ENCODE measurements around the gene GNG4. TPM values are rescaled to one million over a fixed set of nuclear protein-coding genes. Genes with fewer than 3 reads are reported as not detected.

Gene GNG4
- total and polyA plus RNA-seq, 2 of the 4 experiments (the other 2 are of a cell fraction): 0.18 to 0.29 TPM

DNA sequence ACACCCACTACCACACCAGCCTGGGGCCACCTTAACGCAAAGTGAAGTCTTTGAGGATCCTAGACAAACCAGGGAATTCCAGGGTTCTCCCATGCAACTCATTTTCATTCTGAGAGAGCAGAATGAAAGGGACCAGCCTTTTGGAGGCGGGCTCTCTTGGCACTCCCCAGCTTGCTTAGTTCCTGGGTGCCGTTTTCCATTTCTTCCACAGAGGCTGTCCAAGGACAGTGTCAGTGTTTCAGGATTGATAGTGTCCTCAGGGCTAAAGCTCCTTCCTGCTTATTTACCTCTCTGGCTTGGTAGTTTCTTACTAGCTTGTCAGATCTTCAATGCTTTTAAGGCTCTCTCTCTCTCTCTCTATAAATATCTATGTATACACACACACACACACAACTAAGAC lies 30.1 kb upstream of the GNG4 start:
- Histone ChIP-seq H3K23ac (ENCODE audit: low read depth, low read length) (no peak overlapping the region), H4K5ac (ENCODE audit: low read depth, low read length) (no peak overlapping the region), H3K9me1 (ENCODE audit: insufficient read depth, low read length) (peaks cover 8% of the 10 kb centered on the region; the same call in 1 of the 2 replicates), H3K36me3 (ENCODE audit: control insufficient read depth, insufficient read depth, low read length) (peaks cover 6% of the 10 kb centered on the region), H3K27ac (ENCODE audit: insufficient read depth, low read length) (no peak overlapping the region), H3K56ac (ENCODE audit: extremely low read depth, insufficient read depth, low read length) (no peak overlapping the region), H2BK5ac (ENCODE audit: low read depth, low read length, poor library complexity, severe bottlenecking) (no peak overlapping the region), H3K14ac (replicated peaks; ENCODE audit: low read depth, low read length) (no peak overlapping the region), H3K4me1 (ENCODE audit: control insufficient read depth, insufficient read depth, low read length) (no peaks in the 10 kb centered on the region), H4K91ac (ENCODE audit: insufficient read depth, low read depth, low read length) (no peak overlapping the region), H4K8ac (ENCODE audit: low read depth in 2 of 2, low read length in 2 of 2) (no peak overlapping the region), H2BK20ac (ENCODE audit: low read depth, low read length) (no peak overlapping the region), H3K27me3 (ENCODE audit: control insufficient read depth, insufficient read depth, low read length) (no peaks in the 10 kb centered on the region), H3K79me1 (ENCODE audit: low read depth in 1 of 2, low read length in 2 of 2) (no peaks in the 10 kb centered on the region), H3K9ac (ENCODE audit: low read depth, low read length) (no peak overlapping the region), H3K9me3 (ENCODE audit: control insufficient read depth, insufficient read depth, low read length) (peaks cover 8% of the 10 kb centered on the region), H3K18ac (ENCODE audit: low read depth, low read length) (no peak overlapping the region), H3K4ac (ENCODE audit: low read depth, low read length) (no peak overlapping the region), H4K20me1 (ENCODE audit: insufficient read depth, low read length) (no peaks in the 10 kb centered on the region), H3K4me2 (ENCODE audit: low read depth, low read length) (no peak overlapping the region), H2BK15ac (ENCODE audit: low read depth, low read length) (no peak overlapping the region), H2AFZ (replicated peaks; ENCODE audit: low read length, poor library complexity) (no peak overlapping the region), H2AK5ac (ENCODE audit: low read depth, low read length) (no peak overlapping the region), H3K4me3 (ENCODE audit: insufficient read depth, low read depth, low read length) (no peak overlapping the region), H2BK120ac (ENCODE audit: low read depth, low read length) (no peak overlapping the region), H2AK9ac (replicated peaks; ENCODE audit: low read depth, low read length, poor library complexity) (no peak overlapping the region)
- BruUV-seq (replicated peaks): no TSS peak
- intact Hi-C loops (cut with micrococcal nuclease) (no loop called here), in situ Hi-C loops (cut with MboI; ENCODE audit: low sequenced_read_pairs) (no loop called here), dilution Hi-C loops (cut with HindIII; ENCODE audit: low sequenced_read_pairs, unreplicated experiment) (no loop called here)
- TF ChIP-seq CHD1 (IDR thresholded peaks at IDR 0.05; ENCODE audit: low read depth, low read length) (no peak), CEBPB (IDR thresholded peaks at IDR 0.05; ENCODE audit: low read depth, low read length) (no peak), MAZ (IDR thresholded peaks at IDR 0.05; ENCODE audit: borderline replicate concordance, low read depth, low read length) (no peak), RAD21 (IDR thresholded peaks at IDR 0.05; ENCODE audit: low read length) (no peak), MAFK (IDR thresholded peaks at IDR 0.05; ENCODE audit: low read depth, low read length) (no peak), POLR2A (IDR thresholded peaks at IDR 0.05; ENCODE audit: low read depth, low read length) (no peak), RFX5 (IDR thresholded peaks at IDR 0.05; ENCODE audit: low read depth, low read length) (no peak), RCOR1 (IDR thresholded peaks at IDR 0.05; ENCODE audit: insufficient replicate concordance, low read length) (no peak), FOS (IDR thresholded peaks at IDR 0.05; ENCODE audit: low read depth, low read length) (no peak), BHLHE40 (IDR thresholded peaks at IDR 0.05; ENCODE audit: low read depth, low read length) (no peak), NFE2L2 (IDR thresholded peaks at IDR 0.05; ENCODE audit: low read depth, low read length) (no peak), MXI1 (IDR thresholded peaks at IDR 0.05; ENCODE audit: borderline replicate concordance, low read depth, low read length) (no peak), SMC3 (IDR thresholded peaks at IDR 0.05; ENCODE audit: low read depth, low read length) (no peak)
- TF ChIP-seq, protein P1, sequence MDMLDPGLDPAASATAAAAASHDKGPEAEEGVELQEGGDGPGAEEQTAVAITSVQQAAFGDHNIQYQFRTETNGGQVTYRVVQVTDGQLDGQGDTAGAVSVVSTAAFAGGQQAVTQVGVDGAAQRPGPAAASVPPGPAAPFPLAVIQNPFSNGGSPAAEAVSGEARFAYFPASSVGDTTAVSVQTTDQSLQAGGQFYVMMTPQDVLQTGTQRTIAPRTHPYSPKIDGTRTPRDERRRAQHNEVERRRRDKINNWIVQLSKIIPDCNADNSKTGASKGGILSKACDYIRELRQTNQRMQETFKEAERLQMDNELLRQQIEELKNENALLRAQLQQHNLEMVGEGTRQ (IDR thresholded peaks at IDR 0.05; ENCODE audit: low read depth, low read length): no peak
- TF ChIP-seq, protein P2, sequence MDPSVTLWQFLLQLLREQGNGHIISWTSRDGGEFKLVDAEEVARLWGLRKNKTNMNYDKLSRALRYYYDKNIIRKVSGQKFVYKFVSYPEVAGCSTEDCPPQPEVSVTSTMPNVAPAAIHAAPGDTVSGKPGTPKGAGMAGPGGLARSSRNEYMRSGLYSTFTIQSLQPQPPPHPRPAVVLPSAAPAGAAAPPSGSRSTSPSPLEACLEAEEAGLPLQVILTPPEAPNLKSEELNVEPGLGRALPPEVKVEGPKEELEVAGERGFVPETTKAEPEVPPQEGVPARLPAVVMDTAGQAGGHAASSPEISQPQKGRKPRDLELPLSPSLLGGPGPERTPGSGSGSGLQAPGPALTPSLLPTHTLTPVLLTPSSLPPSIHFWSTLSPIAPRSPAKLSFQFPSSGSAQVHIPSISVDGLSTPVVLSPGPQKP (IDR thresholded peaks at IDR 0.05; ENCODE audit: borderline replicate concordance, low read depth, low read length): no peak
- TF ChIP-seq, protein P3, sequence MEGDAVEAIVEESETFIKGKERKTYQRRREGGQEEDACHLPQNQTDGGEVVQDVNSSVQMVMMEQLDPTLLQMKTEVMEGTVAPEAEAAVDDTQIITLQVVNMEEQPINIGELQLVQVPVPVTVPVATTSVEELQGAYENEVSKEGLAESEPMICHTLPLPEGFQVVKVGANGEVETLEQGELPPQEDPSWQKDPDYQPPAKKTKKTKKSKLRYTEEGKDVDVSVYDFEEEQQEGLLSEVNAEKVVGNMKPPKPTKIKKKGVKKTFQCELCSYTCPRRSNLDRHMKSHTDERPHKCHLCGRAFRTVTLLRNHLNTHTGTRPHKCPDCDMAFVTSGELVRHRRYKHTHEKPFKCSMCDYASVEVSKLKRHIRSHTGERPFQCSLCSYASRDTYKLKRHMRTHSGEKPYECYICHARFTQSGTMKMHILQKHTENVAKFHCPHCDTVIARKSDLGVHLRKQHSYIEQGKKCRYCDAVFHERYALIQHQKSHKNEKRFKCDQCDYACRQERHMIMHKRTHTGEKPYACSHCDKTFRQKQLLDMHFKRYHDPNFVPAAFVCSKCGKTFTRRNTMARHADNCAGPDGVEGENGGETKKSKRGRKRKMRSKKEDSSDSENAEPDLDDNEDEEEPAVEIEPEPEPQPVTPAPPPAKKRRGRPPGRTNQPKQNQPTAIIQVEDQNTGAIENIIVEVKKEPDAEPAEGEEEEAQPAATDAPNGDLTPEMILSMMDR (conservative IDR thresholded peaks at IDR 0.05; ENCODE audit: low read depth, low read length): no peak
- WGBS, 2 experiments (ENCODE audit: extremely low coverage in 2 of 2, insufficient read length in 1 of 2): 33% methylated on average over 1 of the region's 3 CpGs; no CpG with 5 or more reads in 1 of the 2 experiments
- POLR2A ChIA-PET (ENCODE audit: unreplicated experiment): no interaction called here
- DNase-seq (no peak), ATAC-seq (ENCODE audit: low read depth) (no peak)
- CTCF ChIA-PET: interaction anchor here (0.9 kb wide), 1 partner anchor 19 kb away, joined by 3 read pairs; no protein-coding TSS in a partner anchor
